ENCODE results near the gene LINC01488.

Gene LINC01488

GRCh38 chr11:69494851-69495250 lies 13.4 kb downstream of the LINC01488 start:
- Histone ChIP-seq H3K4me1 (ENCODE audit: control insufficient read depth, insufficient read depth, low read length, poor library complexity, severe bottlenecking) (no peaks in the 10 kb centered on the region), H3K4me3 (ENCODE audit: insufficient read depth, low read depth, low read length, poor library complexity, severe bottlenecking) (no peak overlapping the region), H3K27ac (ENCODE audit: insufficient read depth, low read length, poor library complexity, severe bottlenecking) (no peak overlapping the region), H3K27me3 (replicated peaks; ENCODE audit: control insufficient read depth, insufficient read depth, low read length, poor library complexity, severe bottlenecking) (no peaks in the 10 kb centered on the region), H3K36me3 (ENCODE audit: control insufficient read depth, insufficient read depth, low read length) (no peaks in the 10 kb centered on the region), H3K9me3 (ENCODE audit: control insufficient read depth, low read length) (no peaks in the 10 kb centered on the region)
- no peak for DNase-seq

GRCh38 chr11:69495441-69496201 lies 14.2 kb downstream of the LINC01488 start:
- Histone ChIP-seq H3K27me3 (replicated peaks; ENCODE audit: control insufficient read depth, insufficient read depth, low read length, poor library complexity, severe bottlenecking) (no peaks in the 10 kb centered on the region), H3K4me3 (ENCODE audit: insufficient read depth, low read depth, low read length, poor library complexity, severe bottlenecking) (no peak overlapping the region), H3K27ac (ENCODE audit: insufficient read depth, low read length, poor library complexity, severe bottlenecking) (no peak overlapping the region), H3K36me3 (ENCODE audit: control insufficient read depth, insufficient read depth, low read length) (no peaks in the 10 kb centered on the region), H3K4me1 (ENCODE audit: control insufficient read depth, insufficient read depth, low read length, poor library complexity, severe bottlenecking) (no peaks in the 10 kb centered on the region), H3K9me3 (ENCODE audit: control insufficient read depth, low read length) (no peaks in the 10 kb centered on the region)
- DNase-seq: no peak

- DNase-seq: no peak
- H3K9me3 ChIP-seq (ENCODE audit: control insufficient read depth, low read length): no peaks in the 10 kb centered on the region
- H3K27ac ChIP-seq (ENCODE audit: insufficient read depth, low read length, poor library complexity, severe bottlenecking): no peak overlapping the region
- no peaks in the 10 kb centered on the region for H3K4me1 ChIP-seq (ENCODE audit: control insufficient read depth, insufficient read depth, low read length, poor library complexity, severe bottlenecking)
- no peaks in the 10 kb centered on the region for H3K36me3 ChIP-seq (ENCODE audit: control insufficient read depth, insufficient read depth, low read length)
- H3K4me3 ChIP-seq (ENCODE audit: insufficient read depth, low read depth, low read length, poor library complexity, severe bottlenecking): no peak overlapping the region
- H3K27me3 ChIP-seq (replicated peaks; ENCODE audit: control insufficient read depth, insufficient read depth, low read length, poor library complexity, severe bottlenecking): no peaks in the 10 kb centered on the region
Observed at GRCh38 chr11:69496202-69496557, 14.7 kb downstream of the LINC01488 start.

GRCh38 chr11:69496631-69497220 lies 15.3 kb downstream of the LINC01488 start:
- Histone ChIP-seq H3K9me3 (ENCODE audit: control insufficient read depth, low read length) (no peaks in the 10 kb centered on the region), H3K4me3 (ENCODE audit: insufficient read depth, low read depth, low read length, poor library complexity, severe bottlenecking) (no peak overlapping the region), H3K36me3 (ENCODE audit: control insufficient read depth, insufficient read depth, low read length) (no peaks in the 10 kb centered on the region), H3K27ac (ENCODE audit: insufficient read depth, low read length, poor library complexity, severe bottlenecking) (no peak overlapping the region), H3K27me3 (replicated peaks; ENCODE audit: control insufficient read depth, insufficient read depth, low read length, poor library complexity, severe bottlenecking) (no peaks in the 10 kb centered on the region), H3K4me1 (ENCODE audit: control insufficient read depth, insufficient read depth, low read length, poor library complexity, severe bottlenecking) (no peaks in the 10 kb centered on the region)
- no peak for DNase-seq

GRCh38 chr11:69497221-69497787 lies 15.8 kb downstream of the LINC01488 start:
- Histone ChIP-seq H3K27me3 (replicated peaks; ENCODE audit: control insufficient read depth, insufficient read depth, low read length, poor library complexity, severe bottlenecking) (no peaks in the 10 kb centered on the region), H3K4me1 (ENCODE audit: control insufficient read depth, insufficient read depth, low read length, poor library complexity, severe bottlenecking) (no peaks in the 10 kb centered on the region), H3K27ac (ENCODE audit: insufficient read depth, low read length, poor library complexity, severe bottlenecking) (no peak overlapping the region), H3K4me3 (ENCODE audit: insufficient read depth, low read depth, low read length, poor library complexity, severe bottlenecking) (no peak overlapping the region), H3K9me3 (ENCODE audit: control insufficient read depth, low read length) (no peaks in the 10 kb centered on the region), H3K36me3 (ENCODE audit: control insufficient read depth, insufficient read depth, low read length) (no peaks in the 10 kb centered on the region)
- no peak for DNase-seq

GRCh38 chr11:69498614-69499175 lies 17.2 kb downstream of the LINC01488 start:
- Histone ChIP-seq H3K27ac (ENCODE audit: insufficient read depth, low read length, poor library complexity, severe bottlenecking) (no peak overlapping the region), H3K36me3 (ENCODE audit: control insufficient read depth, insufficient read depth, low read length) (no peaks in the 10 kb centered on the region), H3K4me3 (ENCODE audit: insufficient read depth, low read depth, low read length, poor library complexity, severe bottlenecking) (no peak overlapping the region), H3K27me3 (replicated peaks; ENCODE audit: control insufficient read depth, insufficient read depth, low read length, poor library complexity, severe bottlenecking) (no peaks in the 10 kb centered on the region), H3K4me1 (ENCODE audit: control insufficient read depth, insufficient read depth, low read length, poor library complexity, severe bottlenecking) (no peaks in the 10 kb centered on the region), H3K9me3 (ENCODE audit: control insufficient read depth, low read length) (no peaks in the 10 kb centered on the region)
- no peak for DNase-seq

GRCh38 chr11:69499186-69499917 lies 17.9 kb downstream of the LINC01488 start:
- Histone ChIP-seq H3K36me3 (ENCODE audit: control insufficient read depth, insufficient read depth, low read length) (no peaks in the 10 kb centered on the region), H3K4me3 (ENCODE audit: insufficient read depth, low read depth, low read length, poor library complexity, severe bottlenecking) (no peak overlapping the region), H3K27ac (ENCODE audit: insufficient read depth, low read length, poor library complexity, severe bottlenecking) (no peak overlapping the region), H3K4me1 (ENCODE audit: control insufficient read depth, insufficient read depth, low read length, poor library complexity, severe bottlenecking) (no peaks in the 10 kb centered on the region), H3K27me3 (replicated peaks; ENCODE audit: control insufficient read depth, insufficient read depth, low read length, poor library complexity, severe bottlenecking) (no peaks in the 10 kb centered on the region), H3K9me3 (ENCODE audit: control insufficient read depth, low read length) (no peaks in the 10 kb centered on the region)
- DNase-seq: no peak

- no peak for DNase-seq
- Histone ChIP-seq H3K36me3 (ENCODE audit: control insufficient read depth, insufficient read depth, low read length) (no peaks in the 10 kb centered on the region), H3K4me3 (ENCODE audit: insufficient read depth, low read depth, low read length, poor library complexity, severe bottlenecking) (no peak overlapping the region), H3K27ac (ENCODE audit: insufficient read depth, low read length, poor library complexity, severe bottlenecking) (no peak overlapping the region), H3K4me1 (ENCODE audit: control insufficient read depth, insufficient read depth, low read length, poor library complexity, severe bottlenecking) (no peaks in the 10 kb centered on the region), H3K27me3 (replicated peaks; ENCODE audit: control insufficient read depth, insufficient read depth, low read length, poor library complexity, severe bottlenecking) (no peaks in the 10 kb centered on the region), H3K9me3 (ENCODE audit: control insufficient read depth, low read length) (no peaks in the 10 kb centered on the region)
Observed at GRCh38 chr11:69499918-69500284, 18.4 kb downstream of the LINC01488 start.

- no peaks in the 10 kb centered on the region for H3K4me1 ChIP-seq (ENCODE audit: control insufficient read depth, insufficient read depth, low read length, poor library complexity, severe bottlenecking)
- no peaks in the 10 kb centered on the region for H3K36me3 ChIP-seq (ENCODE audit: control insufficient read depth, insufficient read depth, low read length)
- H3K9me3 ChIP-seq (ENCODE audit: control insufficient read depth, low read length): no peaks in the 10 kb centered on the region
- no peak overlapping the region for H3K4me3 ChIP-seq (ENCODE audit: insufficient read depth, low read depth, low read length, poor library complexity, severe bottlenecking)
- no peak for DNase-seq
- H3K27me3 ChIP-seq (replicated peaks; ENCODE audit: control insufficient read depth, insufficient read depth, low read length, poor library complexity, severe bottlenecking): no peaks in the 10 kb centered on the region
- H3K27ac ChIP-seq (ENCODE audit: insufficient read depth, low read length, poor library complexity, severe bottlenecking): no peak overlapping the region
Observed at GRCh38 chr11:69500285-69501120, 19.0 kb downstream of the LINC01488 start.

Data from effector memory CD4-positive, alpha-beta T cell (primary cell).